Medulla oblongata (tissue), 1 donor: ENCODE data around the gene FAM120A.

Source experiments
- DNase-seq: peaks from one replicate; pipeline ENCODE4 v3.0.0-alpha.2; 2015; ENCODE audit errors: extremely low spot score

FAM120A gene

GRCh38 chr9:93577975-93578682 is 126.6 kb downstream of the FAM120A start:
- no peak for DNase-seq

GRCh38 chr9:93578844-93579243 is 127.4 kb downstream of the FAM120A start:
- no peak for DNase-seq

GRCh38 chr9:93579711-93580516 is 128.4 kb downstream of the FAM120A start:
- DNase-seq: no peak

DNA sequence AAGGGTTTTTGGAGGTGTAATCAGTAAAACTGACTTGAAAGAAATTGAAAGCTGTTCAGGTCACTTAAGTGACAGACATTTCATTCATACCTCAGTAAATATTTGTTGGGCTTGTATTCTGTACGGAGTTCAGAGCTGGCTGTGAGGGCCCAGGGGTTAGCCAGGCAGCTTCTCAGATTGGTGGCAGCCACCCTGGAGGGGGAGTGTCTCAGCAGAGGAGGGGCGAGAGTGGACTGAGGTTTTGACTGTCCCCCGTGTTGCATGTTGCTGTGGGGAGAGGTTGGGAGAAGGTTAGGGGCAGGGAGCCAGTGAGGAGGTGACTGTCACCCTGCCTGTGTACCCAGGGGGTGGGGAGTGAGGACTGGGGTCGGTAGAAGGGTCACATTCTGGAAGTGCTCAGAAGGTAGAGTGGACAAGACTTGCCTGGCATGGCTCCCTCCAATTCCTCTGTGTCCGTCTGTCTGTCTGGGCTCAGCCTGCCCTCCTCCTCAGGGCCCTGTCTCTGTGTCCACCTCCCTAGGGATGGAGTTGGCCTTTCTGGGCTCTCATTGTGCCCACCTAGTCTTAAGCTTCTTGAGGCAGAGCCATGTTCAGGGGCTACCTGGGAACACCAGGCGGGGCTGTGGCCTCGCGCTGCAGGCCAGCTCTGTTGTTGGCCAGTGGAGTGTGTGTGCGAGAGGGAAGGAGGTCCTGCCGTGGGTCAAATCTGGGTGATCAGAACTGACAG is 129.3 kb downstream of the FAM120A start:
- no peak for DNase-seq

DNA sequence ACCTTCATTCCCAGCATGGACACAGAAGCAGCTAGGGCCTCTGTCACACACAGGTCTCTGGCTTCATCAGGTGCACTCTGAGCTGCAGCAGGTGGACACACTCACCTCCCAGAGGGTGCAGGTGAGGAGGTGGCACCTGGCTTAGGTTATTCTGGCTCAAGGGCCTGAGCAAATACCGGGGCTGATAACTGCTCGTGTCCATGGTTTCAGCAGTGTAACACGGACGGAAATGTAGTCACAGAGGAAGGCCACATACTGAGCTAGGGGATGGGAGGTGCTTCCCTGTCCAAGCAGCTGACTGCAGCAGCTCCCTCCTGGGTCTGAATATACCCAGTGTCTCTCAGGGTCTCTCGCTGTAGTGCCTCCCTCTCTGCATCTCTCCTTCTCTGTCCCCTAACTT is 130.6 kb downstream of the FAM120A start:
- DNase-seq: no peak

GRCh38 chr9:93582550-93582949 is 131.1 kb downstream of the FAM120A start:
- no peak for DNase-seq

DNA sequence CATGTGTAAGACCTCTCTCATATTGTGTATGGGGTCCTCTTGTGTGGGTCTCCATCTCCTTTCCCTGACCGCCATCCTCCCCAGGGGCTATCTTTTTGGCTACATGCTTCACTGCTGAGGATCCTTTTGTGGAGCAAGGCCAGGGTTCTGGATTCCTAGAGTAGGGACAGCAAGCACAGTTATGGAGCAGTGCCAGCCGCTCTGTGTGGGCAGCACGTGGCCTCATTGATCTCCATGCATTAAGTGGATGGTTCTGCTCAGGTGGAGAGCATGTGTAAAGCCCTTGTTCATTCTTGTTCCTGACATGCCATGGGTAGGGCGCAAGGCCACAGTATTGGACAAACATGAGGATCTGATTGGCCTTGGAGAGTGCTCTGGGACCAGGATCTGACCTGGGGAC is 133.8 kb downstream of the FAM120A start:
- no peak for DNase-seq

GRCh38 chr9:93585695-93586094 is 134.2 kb downstream of the FAM120A start:
- no peak for DNase-seq

DNA sequence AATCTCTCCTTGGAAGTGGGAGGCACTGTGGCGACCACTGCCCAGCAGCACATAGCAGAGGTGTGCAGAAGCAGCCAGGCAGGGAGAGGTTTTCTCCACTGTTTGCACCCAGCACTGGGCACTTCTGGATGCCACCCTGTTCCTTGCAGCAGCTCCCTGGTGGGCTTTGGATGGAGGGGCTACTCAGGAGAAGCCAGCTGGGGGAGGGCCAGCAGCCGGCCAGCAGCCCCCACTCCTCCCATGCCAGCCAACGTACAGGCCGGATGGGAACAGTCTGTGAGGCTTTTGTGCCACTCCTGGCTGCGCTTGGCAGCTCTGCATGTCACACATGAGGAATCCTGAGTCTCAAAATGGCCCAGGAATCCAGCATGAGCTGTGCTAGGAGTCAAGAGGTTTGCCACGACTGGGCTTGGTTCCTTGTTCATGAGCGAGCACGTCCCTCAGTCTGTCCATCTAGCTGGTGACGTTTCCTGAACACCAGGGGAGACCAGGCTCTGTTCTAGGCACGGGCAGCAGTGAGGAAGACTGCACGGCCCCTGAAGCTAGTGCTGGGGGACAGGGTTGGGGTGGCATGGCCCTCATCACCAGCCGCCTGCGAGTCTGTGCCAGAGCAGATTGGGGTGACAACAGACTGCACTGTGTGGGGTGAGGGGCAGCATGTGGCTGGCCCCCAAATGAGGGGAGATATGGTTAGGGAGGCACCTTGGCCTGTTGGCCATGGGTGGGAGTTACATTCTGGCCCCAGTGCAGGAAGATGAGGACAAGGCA is 135.0 kb downstream of the FAM120A start:
- no peak for DNase-seq

DNA sequence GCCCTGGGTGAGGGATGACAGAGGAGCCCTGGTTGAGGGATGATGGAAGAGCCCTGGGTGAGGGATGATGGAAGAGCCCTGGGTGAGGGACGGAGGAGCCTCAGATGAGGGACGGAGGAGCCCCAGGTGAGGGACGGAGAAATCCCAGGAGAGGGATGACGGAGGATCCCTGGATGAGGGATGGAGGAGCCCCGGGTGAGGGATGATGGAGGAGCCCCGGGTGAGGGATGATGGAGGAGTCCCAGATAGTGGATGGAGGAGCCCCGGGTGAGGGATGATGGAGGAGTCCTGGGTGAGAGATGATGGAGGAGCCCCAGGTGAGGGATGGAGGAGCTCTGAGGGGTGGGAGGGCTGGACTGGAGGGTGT is 135.8 kb downstream of the FAM120A start:
- DNase-seq: no peak

DNA sequence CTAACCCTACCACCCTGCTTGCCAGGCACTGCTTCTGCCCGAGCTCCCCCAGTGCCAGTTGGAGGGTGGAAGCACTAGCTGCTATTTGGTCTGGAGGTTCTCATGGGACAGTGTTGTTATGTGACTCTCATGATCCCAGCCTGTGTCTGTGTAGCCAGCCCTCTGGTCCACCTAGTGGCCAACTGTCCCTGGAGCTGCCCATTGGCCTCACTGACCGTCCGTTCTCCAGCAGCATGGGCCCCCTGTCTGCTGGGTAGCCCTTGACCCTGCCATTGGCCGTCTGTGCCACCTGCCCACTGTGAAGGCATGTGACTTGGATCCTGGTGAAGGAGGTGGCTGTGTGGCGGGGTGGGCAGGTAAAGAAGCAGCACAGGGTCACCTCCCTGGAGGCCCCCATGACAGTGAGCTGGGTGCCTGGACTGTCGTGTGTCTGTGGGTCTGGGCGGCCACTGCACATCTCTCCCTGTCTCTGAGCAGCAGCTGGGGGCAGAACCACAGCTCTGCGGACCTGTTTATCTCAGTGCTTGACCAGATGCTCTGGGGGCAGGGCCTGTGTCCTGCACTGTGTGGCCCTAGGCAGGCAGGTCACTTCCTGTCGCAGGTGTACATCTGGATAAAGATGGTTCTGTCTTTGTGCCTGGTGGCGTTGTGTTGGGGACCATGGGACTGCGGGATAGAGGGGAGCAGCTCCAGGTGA is 136.3 kb downstream of the FAM120A start:
- no peak for DNase-seq

GRCh38 chr9:93588641-93589609 is 137.4 kb downstream of the FAM120A start:
- no peak for DNase-seq

- peak; percentile 44 for DNase-seq
These were observed 138.2 kb downstream of the FAM120A start for GRCh38 chr9:93589688-93590087.

GRCh38 chr9:93590609-93591234 is 139.2 kb downstream of the FAM120A start:
- DNase-seq: no peak

DNA sequence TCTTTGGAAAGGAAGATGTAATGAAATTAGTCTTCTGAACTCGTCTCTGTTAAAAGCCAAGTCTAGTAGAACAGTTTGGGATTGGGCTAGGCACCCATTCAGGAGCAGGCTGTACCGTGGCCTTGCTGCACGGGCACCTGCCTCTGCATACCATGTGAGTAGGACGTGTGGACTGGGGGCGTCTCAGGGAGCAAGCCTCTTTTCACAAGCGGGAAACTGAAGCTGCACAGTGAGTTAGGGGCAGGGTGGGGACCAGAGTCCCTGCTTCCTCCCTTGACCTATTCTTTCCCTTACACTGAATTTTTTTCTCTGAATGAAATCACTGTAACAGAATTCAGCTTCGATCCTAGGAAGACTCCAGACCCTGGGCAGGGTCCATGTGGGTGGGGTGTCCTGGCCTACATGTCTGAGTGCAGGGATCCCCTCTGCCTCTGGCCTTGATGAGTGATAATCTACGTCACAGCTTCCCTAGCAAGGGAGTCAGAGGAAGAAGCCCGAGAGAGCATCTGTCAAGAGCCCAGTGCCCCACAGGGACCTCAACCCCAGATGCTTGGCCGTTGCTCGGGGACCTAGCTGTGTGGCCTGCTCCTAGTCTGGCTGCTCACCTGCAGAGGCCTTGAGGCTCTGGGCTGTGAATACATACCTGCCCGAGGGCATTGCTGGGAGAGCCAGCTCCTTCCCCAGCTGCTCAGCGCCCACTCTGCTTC is 140.0 kb downstream of the FAM120A start:
- no peak for DNase-seq

DNA sequence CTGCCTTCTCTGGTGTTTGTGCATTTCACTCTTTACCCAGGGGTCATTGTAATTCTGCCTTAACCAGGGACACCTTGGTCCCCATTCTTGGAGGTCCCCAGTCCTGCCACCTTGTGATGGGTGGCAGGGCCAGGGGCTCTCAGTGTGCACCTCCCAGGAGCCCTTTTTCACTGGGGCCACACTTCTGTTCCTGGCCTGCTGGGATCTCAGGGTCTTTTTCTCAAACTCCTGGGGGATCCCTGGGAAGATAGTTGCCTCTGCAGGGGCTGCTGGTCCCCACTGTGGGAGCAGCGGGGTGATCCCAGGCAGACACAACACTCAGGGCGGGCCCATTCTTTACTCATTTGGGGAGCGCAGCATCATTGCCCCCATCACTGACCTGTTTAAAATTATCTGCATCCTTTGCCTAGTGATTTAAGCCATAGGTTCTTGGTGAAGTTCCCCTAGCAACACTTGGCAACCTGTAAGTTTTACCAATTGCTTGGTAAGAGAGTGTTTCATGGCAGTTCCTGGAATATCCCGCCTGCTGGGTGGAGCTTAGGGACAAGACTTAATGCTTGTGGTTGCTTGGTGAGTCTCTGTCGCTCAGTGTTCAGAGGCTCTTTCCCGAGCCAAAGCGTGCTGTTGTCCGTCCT is 140.6 kb downstream of the FAM120A start:
- DNase-seq: no peak

GRCh38 chr9:93592643-93593021 is 141.1 kb downstream of the FAM120A start:
- no peak for DNase-seq

- DNase-seq: no peak
These were observed 141.7 kb downstream of the FAM120A start for GRCh38 chr9:93593144-93593658.
